H1 (cell line): ENCODE data around the gene TGFBR1. TPM values are rescaled to one million over a fixed set of nuclear protein-coding genes. Genes with fewer than 3 reads are reported as not detected.

Experiments used
- CTCF ChIA-PET: fragments of 300-600 bp; sonication (Branson Sonifier 250); formaldehyde crosslinking; loops from one replicate; lab custom pipeline; 2021; ENCODE audit not compliant: partially characterized antibody; lab: Charles Lee
- POLR2A ChIA-PET: fragments of 300-600 bp; sonication (Branson Sonifier 250); formaldehyde crosslinking; loops from one replicate; lab custom pipeline; 2021; ENCODE audit warnings: inconsistent platforms; ENCODE audit not compliant: partially characterized antibody; lab: Charles Lee
- DNase-seq, 2 experiments: peaks; one replicate each; pipeline versions ENCODE4 v3.0.0 to v3.0.0-alpha.2; 2010 to 2022; ENCODE audit warnings: low spot score in 2 of 2, low read depth in 1 of 2, mixed read lengths in 1 of 2
- FAIRE-seq: peaks from 2 replicates; lab custom pipeline; 2011; peaks lifted over from hg19 to GRCh38; lab: Jason Lieb, UNC
- H2AFZ ChIP-seq: 2 replicates; pipeline ENCODE4 v1.8.1; 2012; ENCODE audit warnings: low read length, inconsistent platforms
- H2AK5ac ChIP-seq: 2 replicates; pipeline ENCODE4 v1.6.1; 2013; ENCODE audit warnings: low read depth, low read length
- H2BK120ac ChIP-seq: replicated peaks from 2 replicates; pipeline ENCODE3; 2013; ENCODE audit warnings: low read depth, low read length, inconsistent platforms
- H2BK12ac ChIP-seq: 2 replicates; pipeline ENCODE4 v1.6.1; 2013; ENCODE audit warnings: low read depth, low read length
- H2BK15ac ChIP-seq: 2 replicates; pipeline ENCODE4 v1.6.1; 2013; ENCODE audit warnings: low read length
- H2BK20ac ChIP-seq: 2 replicates; pipeline ENCODE4 v1.6.1; 2013; ENCODE audit warnings: low read length
- H2BK5ac ChIP-seq: 2 replicates; pipeline ENCODE4 v1.6.1; 2013; ENCODE audit warnings: low read depth, low read length
- H3K14ac ChIP-seq: 2 replicates; pipeline ENCODE4 v1.6.1; 2013; ENCODE audit warnings: inconsistent platforms; ENCODE audit not compliant: insufficient read length
- H3K18ac ChIP-seq: 2 replicates; pipeline ENCODE4 v1.6.1; 2013; ENCODE audit warnings: low read length; ENCODE audit errors: extremely low read depth
- H3K23ac ChIP-seq: 2 replicates; pipeline ENCODE4 v1.6.1; 2013; ENCODE audit warnings: inconsistent platforms; ENCODE audit not compliant: insufficient read length
- H3K23me2 ChIP-seq: 2 replicates; pipeline ENCODE4 v1.6.1; 2013; ENCODE audit warnings: low read depth, low read length
- H3K27ac ChIP-seq: 2 replicates; pipeline ENCODE4 v1.6.1; 2011; ENCODE audit warnings: low read depth, low read length, inconsistent platforms
- H3K27me3 ChIP-seq, 4 experiments: replicated peaks in 1 of 4; 1 replicate in 1 of 4; 2 replicates in 3 of 4; pipeline versions ENCODE4 v1.6.1 to v1.8.1; 2011 to 2013; ENCODE audit warnings: low read length in 3 of 4, mild to moderate bottlenecking in 3 of 4, inconsistent platforms in 2 of 4, mixed read lengths in 2 of 4, moderate library complexity in 1 of 4; ENCODE audit not compliant: control insufficient read depth in 3 of 4, insufficient read depth in 3 of 4; ENCODE audit errors: extremely low read depth in 1 of 4
- H3K36me3 ChIP-seq, 4 experiments: 2 replicates each; pipeline versions ENCODE4 v1.6.1 to v1.8.1; 2011 to 2013; ENCODE audit warnings: mild to moderate bottlenecking in 4 of 4, low read length in 3 of 4, moderate library complexity in 2 of 4, control low read depth in 1 of 4, inconsistent platforms in 1 of 4; ENCODE audit not compliant: insufficient read depth in 4 of 4, control insufficient read depth in 2 of 4
- H3K4ac ChIP-seq: replicated peaks from 2 replicates; pipeline ENCODE3; 2013; ENCODE audit warnings: low read length, low read depth, mixed read lengths, inconsistent platforms; ENCODE audit not compliant: insufficient read length
- H3K4me1 ChIP-seq, 4 experiments: replicated peaks in 1 of 4; 1 replicate in 1 of 4; 2 replicates in 3 of 4; pipeline versions ENCODE4 v1.6.1 to v1.8.1; 2011 to 2013; ENCODE audit warnings: low read length in 3 of 4, inconsistent platforms in 2 of 4, mixed read lengths in 1 of 4; ENCODE audit not compliant: insufficient read depth in 4 of 4, control insufficient read depth in 3 of 4
- H3K4me2 ChIP-seq, 2 experiments: 2 replicates each; pipeline versions ENCODE4 v1.6.1 to v1.8.1; 2011 to 2013; ENCODE audit warnings: low read depth in 2 of 2, low read length in 2 of 2, control low read depth in 1 of 2, inconsistent platforms in 1 of 2, mild to moderate bottlenecking in 1 of 2; ENCODE audit not compliant: insufficient read depth in 1 of 2
- H3K4me3 ChIP-seq, 4 experiments: fragments of 200-600, 300-600 bp in 1 of 4; sonication (generic), shearing (Covaris generic), sonication (Bioruptor Twin) in 1 of 4; 2 replicates each; pipeline versions ENCODE4 v1.5.1 to v1.8.1; 2011 to 2016; ENCODE audit warnings: low read length in 4 of 4, low read depth in 3 of 4, control low read depth in 2 of 4, inconsistent platforms in 2 of 4, mild to moderate bottlenecking in 2 of 4, mixed read lengths in 1 of 4, moderate library complexity in 1 of 4; ENCODE audit not compliant: insufficient read depth in 2 of 4; ENCODE audit errors: extremely low read depth in 1 of 4
- H3K56ac ChIP-seq: replicated peaks from 2 replicates; pipeline ENCODE3; 2013; ENCODE audit warnings: low read depth, mild to moderate bottlenecking, mixed read lengths, low read length, inconsistent platforms; ENCODE audit not compliant: insufficient read length
- H3K79me1 ChIP-seq: 2 replicates; pipeline ENCODE4 v1.6.1; 2013; ENCODE audit warnings: low read depth, low read length, control low read depth
- H3K79me2 ChIP-seq, 2 experiments: 2 replicates each; pipeline versions ENCODE4 v1.6.1 to v1.8.1; 2012 to 2013; ENCODE audit warnings: low read length in 2 of 2, mild to moderate bottlenecking in 2 of 2, inconsistent platforms in 1 of 2; ENCODE audit not compliant: insufficient read depth in 2 of 2, control insufficient read depth in 1 of 2
- H3K9ac ChIP-seq, 4 experiments: replicated peaks in 1 of 4; 1 replicate in 1 of 4; 2 replicates in 3 of 4; pipeline versions ENCODE4 v1.6.1 to v1.8.1; 2011 to 2013; ENCODE audit warnings: low read depth in 3 of 4, low read length in 3 of 4, control low read depth in 2 of 4, mild to moderate bottlenecking in 2 of 4, moderate library complexity in 2 of 4, inconsistent platforms in 1 of 4; ENCODE audit errors: extremely low read depth in 1 of 4
- H3K9me3 ChIP-seq, 2 experiments: 2 replicates each; pipeline versions ENCODE4 v1.6.1 to v1.8.1; 2012 to 2013; ENCODE audit warnings: mild to moderate bottlenecking in 2 of 2, moderate library complexity in 2 of 2, control low read depth in 1 of 2, inconsistent platforms in 1 of 2, low read depth in 1 of 2, low read length in 1 of 2, mixed read lengths in 1 of 2; ENCODE audit not compliant: insufficient read depth in 2 of 2
- H4K20me1 ChIP-seq, 2 experiments: replicated peaks in 1 of 2; 2 replicates each; pipeline versions ENCODE3 to v1.8.1; 2011 to 2013; ENCODE audit warnings: inconsistent platforms in 2 of 2, low read length in 2 of 2, mild to moderate bottlenecking in 1 of 2; ENCODE audit not compliant: insufficient read depth in 2 of 2, control insufficient read depth in 1 of 2
- H4K5ac ChIP-seq: 2 replicates; pipeline ENCODE4 v1.6.1; 2013; ENCODE audit warnings: low read length, low read depth, mixed read lengths, inconsistent platforms; ENCODE audit not compliant: insufficient read length
- H4K8ac ChIP-seq: 2 replicates; pipeline ENCODE4 v1.8.0; 2013; ENCODE audit warnings: mild to moderate bottlenecking, moderate library complexity, low read length, inconsistent platforms; ENCODE audit not compliant: insufficient read depth; ENCODE audit errors: extremely low read depth
- H4K91ac ChIP-seq: replicated peaks from 2 replicates; pipeline ENCODE3; 2013; ENCODE audit warnings: low read length, mixed read lengths, inconsistent platforms; ENCODE audit not compliant: insufficient read length
- RAD21 ChIP-seq, 2 experiments: IDR thresholded peaks in 1 of 2; conservative IDR thresholded peaks in 1 of 2; 2 replicates each; pipeline ENCODE4 v1.6.1; 2011; ENCODE audit warnings: low read depth in 2 of 2, low read length in 2 of 2, improper control_type of control experiment in 1 of 2, inconsistent platforms in 1 of 2, mild to moderate bottlenecking in 1 of 2, moderate library complexity in 1 of 2
- WGBS, 2 experiments: shearing (Covaris generic) in 1 of 2; methylation state at CpG; one replicate each; pipeline versions ENCODE4 v1.1.6 to v1.1.7; 2013 to 2015; ENCODE audit warnings: low lambda C conversion rate in 2 of 2, mixed read lengths in 2 of 2, inconsistent platforms in 1 of 2, low coverage in 1 of 2, missing lambda C conversion rate in 1 of 2; ENCODE audit not compliant: insufficient replicate concordance in 2 of 2, insufficient coverage in 1 of 2, insufficient read length in 1 of 2; ENCODE audit errors: extremely low coverage in 1 of 2, missing lambda C conversion rate in 1 of 2; 5-methylcytosine and 5-hydroxymethylcytosine counted together
- polyA plus RNA-seq, 7 experiments: library from polyadenylated mRNA; depleted of rRNA in 3 of 7; stranded (reverse) in 5 of 7; unstranded in 2 of 7; fragments of >200 nt in 5 of 7; fragments of 200-250 nt in 2 of 7; gene quantifications; 1 replicate in 5 of 7; 2 replicates in 1 of 7; 4 replicates in 1 of 7; pipeline versions ENCODE4 v1.2.1 to v1.2.3, GENCODE V29; 2011 to 2013; ENCODE audit warnings: missing spikeins in 2 of 7, mixed read lengths in 2 of 7
- total RNA-seq: library from RNA; stranded (reverse); fragmentation: NEBNext Ultra II Directional; extraction: Animal tissue kit (Norgen Biotek cat#: 25700); gene quantifications from 2 replicates; pipeline ENCODE4 v1.2.1, GENCODE V29; 2021

Gene TGFBR1
- total and polyA plus RNA-seq, 2 of the 8 experiments (the other 6 are each of a cell fraction or from before 2014, with no cell fraction given) = 16.8 to 52.4 TPM

DNA sequence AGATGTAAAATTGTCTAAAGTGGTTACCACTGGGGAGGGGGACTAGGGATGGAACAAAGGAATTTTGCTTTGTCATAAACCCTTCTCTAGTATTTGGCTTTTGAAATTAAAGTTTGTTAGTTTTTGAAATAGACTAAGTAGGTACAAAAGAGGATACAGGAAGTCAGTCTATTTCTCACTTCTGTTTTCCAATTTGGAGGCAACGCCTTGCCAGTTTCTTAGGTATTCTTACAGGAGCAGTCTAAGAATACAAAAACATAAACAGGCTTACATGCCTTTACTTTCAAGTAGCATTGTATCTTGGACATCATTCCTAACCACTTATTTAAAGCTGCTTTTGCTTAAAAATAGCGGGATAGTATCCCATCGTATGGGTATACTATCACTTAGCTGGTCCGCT lies 82.4 kb downstream of the TGFBR1 start:
- H3K4ac ChIP-seq = no peak overlapping the region
- no peak overlapping the region for H3K14ac ChIP-seq
- H2BK15ac ChIP-seq = no peak overlapping the region
- FAIRE-seq (no peak), DNase-seq (no peak)
- ChIA-PET POLR2A (interaction anchor here (1.2 to 1.8 kb wide), 3 partner anchors 27 to 34 kb away, joined by 3 to 4 read pairs (median 4); partner anchors contain the start of genes ALG2 and SEC61B), CTCF (interaction anchor here (0.8 to 9.4 kb wide), 6 partner anchors 11 to 44 kb away, joined by 3 to 105 read pairs (median 5); no protein-coding TSS in a partner anchor)
- H3K79me1 ChIP-seq = no peaks in the 10 kb centered on the region
- H2BK20ac ChIP-seq = no peak overlapping the region
- no peak overlapping the region for H2AK5ac ChIP-seq
- no peak overlapping the region for H2BK12ac ChIP-seq
- no peak overlapping the region for H3K23ac ChIP-seq
- H3K56ac ChIP-seq = no peak overlapping the region
- no peak overlapping the region for H2AFZ ChIP-seq
- H4K91ac ChIP-seq = no peak overlapping the region
- no peaks in the 10 kb centered on the region for H3K36me3 ChIP-seq
- H3K4me1 ChIP-seq = peaks cover 0 to 3% (median 1%) of the 10 kb centered on the region in 4 experiments; a peak in 2 of 7 replicates
- WGBS, 2 experiments = 86% methylated on average over 4 of the region's 4 CpGs; no CpG with 5 or more reads in 1 of the 2 experiments
- H3K23me2 ChIP-seq = no peaks in the 10 kb centered on the region
- no peaks in the 10 kb centered on the region for H4K20me1 ChIP-seq
- no peaks in the 10 kb centered on the region for H3K79me2 ChIP-seq
- no peak overlapping the region for H3K18ac ChIP-seq
- no peaks in the 10 kb centered on the region for H3K9me3 ChIP-seq
- H3K27me3 ChIP-seq = no peaks in the 10 kb centered on the region
- no peak overlapping the region for H3K4me2 ChIP-seq
- H2BK5ac ChIP-seq = no peak overlapping the region
- no peak overlapping the region for H4K5ac ChIP-seq
- H3K27ac ChIP-seq = no peak overlapping the region
- H4K8ac ChIP-seq = no peak overlapping the region
- no peak overlapping the region for H3K4me3 ChIP-seq
- no peak overlapping the region for H2BK120ac ChIP-seq
- no peak overlapping the region for H3K9ac ChIP-seq
- no peak for TF ChIP-seq RAD21 (IDR thresholded peaks at IDR 0.05 in 1 of 2, conservative IDR thresholded peaks at IDR 0.05 in 1 of 2; ENCODE audit: low read depth in 2 of 2, low read length in 2 of 2)
